Endodermal cell (in vitro differentiated cells): Measurements from ENCODE around the gene PPP1R14C. TPM values are rescaled to one million over a fixed set of nuclear protein-coding genes. Genes with fewer than 3 reads are reported as not detected.

Experiments
- DNase-seq: peaks from one replicate; pipeline ENCODE4 v3.0.0-alpha.2; 2017
- H3K27ac ChIP-seq: 2 replicates; pipeline ENCODE4 v1.5.1; 2013; ENCODE audit warnings: mild to moderate bottlenecking, low read depth, low read length, moderate library complexity
- H3K27me3 ChIP-seq: 2 replicates; pipeline ENCODE4 v1.6.1; 2013; ENCODE audit warnings: mild to moderate bottlenecking, low read length, moderate library complexity; ENCODE audit not compliant: insufficient read depth, control insufficient read depth, poor library complexity, severe bottlenecking
- H3K36me3 ChIP-seq: 2 replicates; pipeline ENCODE4 v1.7.0; 2013; ENCODE audit warnings: mild to moderate bottlenecking, low read length, moderate library complexity; ENCODE audit not compliant: control insufficient read depth, insufficient read depth
- H3K4me1 ChIP-seq: one replicate; pipeline ENCODE4 v1.7.0; 2013; ENCODE audit warnings: low read length; ENCODE audit not compliant: control insufficient read depth, insufficient read depth
- H3K4me3 ChIP-seq: 2 replicates; pipeline ENCODE4 v1.5.1; 2013; ENCODE audit warnings: mild to moderate bottlenecking, low read length, moderate library complexity
- H3K9ac ChIP-seq: 2 replicates; pipeline ENCODE4 v1.6.1; 2013; ENCODE audit warnings: mild to moderate bottlenecking, low read length, moderate library complexity; ENCODE audit not compliant: poor library complexity, severe bottlenecking; ENCODE audit errors: extremely low read depth
- H3K9me3 ChIP-seq: 2 replicates; pipeline ENCODE4 v1.6.1; 2013; ENCODE audit warnings: mild to moderate bottlenecking, low read length, moderate library complexity; ENCODE audit not compliant: control insufficient read depth
- H3K27ac Mint-ChIP-seq: 2 replicates; pipeline ENCODE4 v1.8.0; 2020; ENCODE audit warnings: mixed read lengths
- H3K27me3 Mint-ChIP-seq: 2 replicates; pipeline ENCODE4 v1.8.0; 2021; ENCODE audit warnings: mild to moderate bottlenecking, mixed read lengths; ENCODE audit not compliant: insufficient read depth
- H3K36me3 Mint-ChIP-seq: 2 replicates; pipeline ENCODE4 v1.8.0; 2020; ENCODE audit warnings: low read depth, mixed read lengths
- H3K4me1 Mint-ChIP-seq: 2 replicates; pipeline ENCODE4 v1.8.0; 2020; ENCODE audit warnings: mixed read lengths
- H3K4me3 Mint-ChIP-seq: 2 replicates; pipeline ENCODE4 v1.8.0; 2020; ENCODE audit warnings: mild to moderate bottlenecking, moderate library complexity, mixed read lengths
- H3K9me3 Mint-ChIP-seq: 2 replicates; pipeline ENCODE4 v1.8.0; 2020; ENCODE audit warnings: mild to moderate bottlenecking, mixed read lengths
- WGBS, 2 experiments: methylation state at CpG; one replicate each; pipeline versions ENCODE4 v1.1.5 to v1.1.7; 2013; ENCODE audit warnings: missing lambda C conversion rate in 2 of 2, mixed read lengths in 1 of 2; ENCODE audit not compliant: insufficient coverage in 1 of 2, insufficient read length in 1 of 2; 5-methylcytosine and 5-hydroxymethylcytosine counted together
- total RNA-seq, 2 donors: library from RNA; stranded (reverse); fragmentation: NEBNext Ultra II Directional in 1 of 2; extraction: Animal tissue kit (Norgen Biotek cat#: 25700) in 1 of 2; gene quantifications; 2 replicates in 1 of 2; 3 replicates in 1 of 2; pipeline ENCODE4 v1.2.1, GENCODE V29; 2021
- TF ChIP-seq, protein P1 (sequence below): fragments of 200-600 bp; sonication (generic); conservative IDR thresholded peaks from 2 replicates; pipeline ENCODE4 v1.5.0; 2021; ENCODE audit warnings: antibody characterized with exemption, mild to moderate bottlenecking

The PPP1R14C gene
- total RNA-seq, 2 donors from 2014 or later, result 0.20 to 0.29 TPM

DNA sequence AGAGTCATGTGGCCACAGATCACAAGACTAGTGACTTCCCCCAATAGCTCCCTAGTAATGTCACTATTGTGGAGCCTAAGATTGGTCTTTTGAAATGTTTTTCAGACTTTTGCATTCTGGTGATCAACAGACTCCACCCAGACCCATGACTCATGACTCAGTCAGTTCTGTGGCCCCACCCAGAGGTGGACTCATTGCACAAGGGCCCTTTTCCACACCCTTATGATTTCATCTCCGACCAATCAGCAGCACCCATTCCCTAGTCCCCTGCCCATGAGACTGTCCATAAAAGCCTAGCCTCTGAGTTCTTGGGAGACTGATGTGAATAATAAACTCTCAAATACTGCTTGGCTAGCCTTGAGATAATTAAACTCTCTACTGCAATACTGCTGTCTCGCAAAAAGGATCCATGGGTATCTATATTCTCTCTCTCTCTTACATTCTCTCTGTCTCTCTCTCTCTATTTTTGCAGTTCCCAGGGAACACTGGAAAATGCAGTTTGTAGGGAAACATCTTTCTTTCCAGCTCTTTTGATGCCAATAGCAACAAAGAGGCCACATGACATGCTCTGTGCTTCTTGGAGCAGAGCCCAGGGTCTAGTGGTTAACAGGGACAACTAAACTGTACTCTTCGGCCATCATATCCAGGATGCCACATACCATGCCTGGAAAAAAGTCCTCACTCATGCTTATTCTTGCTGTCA is 154.6 kb downstream of the PPP1R14C start:
- peaks cover 18% of the 10 kb centered on the region for H3K9me3 ChIP-seq
- H3K4me3 Mint-ChIP-seq, result no peak overlapping the region
- no peaks in the 10 kb centered on the region for H3K36me3 Mint-ChIP-seq
- H3K9me3 Mint-ChIP-seq, result peaks cover 22% of the 10 kb centered on the region
- H3K4me1 Mint-ChIP-seq, result peaks cover 5% of the 10 kb centered on the region
- TF ChIP-seq, protein P1, sequence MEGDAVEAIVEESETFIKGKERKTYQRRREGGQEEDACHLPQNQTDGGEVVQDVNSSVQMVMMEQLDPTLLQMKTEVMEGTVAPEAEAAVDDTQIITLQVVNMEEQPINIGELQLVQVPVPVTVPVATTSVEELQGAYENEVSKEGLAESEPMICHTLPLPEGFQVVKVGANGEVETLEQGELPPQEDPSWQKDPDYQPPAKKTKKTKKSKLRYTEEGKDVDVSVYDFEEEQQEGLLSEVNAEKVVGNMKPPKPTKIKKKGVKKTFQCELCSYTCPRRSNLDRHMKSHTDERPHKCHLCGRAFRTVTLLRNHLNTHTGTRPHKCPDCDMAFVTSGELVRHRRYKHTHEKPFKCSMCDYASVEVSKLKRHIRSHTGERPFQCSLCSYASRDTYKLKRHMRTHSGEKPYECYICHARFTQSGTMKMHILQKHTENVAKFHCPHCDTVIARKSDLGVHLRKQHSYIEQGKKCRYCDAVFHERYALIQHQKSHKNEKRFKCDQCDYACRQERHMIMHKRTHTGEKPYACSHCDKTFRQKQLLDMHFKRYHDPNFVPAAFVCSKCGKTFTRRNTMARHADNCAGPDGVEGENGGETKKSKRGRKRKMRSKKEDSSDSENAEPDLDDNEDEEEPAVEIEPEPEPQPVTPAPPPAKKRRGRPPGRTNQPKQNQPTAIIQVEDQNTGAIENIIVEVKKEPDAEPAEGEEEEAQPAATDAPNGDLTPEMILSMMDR, result no peak
- H3K27me3 ChIP-seq, result no peaks in the 10 kb centered on the region
- H3K9ac ChIP-seq, result no peak overlapping the region
- WGBS, 2 experiments, result 89 to 90% methylated on average over 2 to 3 of the region's 3 CpGs
- peaks cover 2% of the 10 kb centered on the region for H3K4me1 ChIP-seq
- no peaks in the 10 kb centered on the region for H3K36me3 ChIP-seq
- H3K4me3 ChIP-seq, result no peak overlapping the region
- H3K27ac Mint-ChIP-seq, result no peak overlapping the region
- no peak for DNase-seq
- no peak overlapping the region for H3K27ac ChIP-seq
- H3K27me3 Mint-ChIP-seq, result no peaks in the 10 kb centered on the region

DNA sequence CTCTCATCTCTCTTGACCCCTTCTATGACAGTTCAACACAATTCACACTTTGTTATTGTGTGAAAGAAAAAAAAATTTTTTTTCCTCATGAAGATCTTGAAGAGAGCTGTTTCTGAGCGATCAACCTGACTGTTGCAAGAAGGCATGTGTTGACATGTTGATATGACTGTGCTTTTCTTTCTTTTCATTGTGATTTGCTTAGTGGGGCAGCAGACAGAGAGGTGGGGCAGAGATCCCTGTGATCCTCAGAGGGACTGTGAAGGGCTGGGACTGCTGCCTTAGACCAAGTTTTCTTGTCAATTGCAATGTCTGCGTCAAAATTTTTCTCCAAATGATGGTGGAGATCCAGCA is 155.2 kb downstream of the PPP1R14C start:
- no peaks in the 10 kb centered on the region for H3K27me3 Mint-ChIP-seq
- Histone ChIP-seq H3K4me1 (peaks cover 5% of the 10 kb centered on the region), H3K4me3 (no peak overlapping the region), H3K36me3 (no peaks in the 10 kb centered on the region), H3K27ac (no peak overlapping the region), H3K9ac (no peak overlapping the region), H3K27me3 (no peaks in the 10 kb centered on the region), H3K9me3 (peaks cover 18% of the 10 kb centered on the region)
- no peak overlapping the region for H3K4me3 Mint-ChIP-seq
- 96 to 100% methylated on average over 2 of the region's 2 CpGs for WGBS, 2 experiments
- TF ChIP-seq, protein P1, result no peak
- H3K9me3 Mint-ChIP-seq, result peaks cover 22% of the 10 kb centered on the region
- DNase-seq, result no peak
- peaks cover 9% of the 10 kb centered on the region for H3K4me1 Mint-ChIP-seq
- no peak overlapping the region for H3K27ac Mint-ChIP-seq
- no peaks in the 10 kb centered on the region for H3K36me3 Mint-ChIP-seq

DNA sequence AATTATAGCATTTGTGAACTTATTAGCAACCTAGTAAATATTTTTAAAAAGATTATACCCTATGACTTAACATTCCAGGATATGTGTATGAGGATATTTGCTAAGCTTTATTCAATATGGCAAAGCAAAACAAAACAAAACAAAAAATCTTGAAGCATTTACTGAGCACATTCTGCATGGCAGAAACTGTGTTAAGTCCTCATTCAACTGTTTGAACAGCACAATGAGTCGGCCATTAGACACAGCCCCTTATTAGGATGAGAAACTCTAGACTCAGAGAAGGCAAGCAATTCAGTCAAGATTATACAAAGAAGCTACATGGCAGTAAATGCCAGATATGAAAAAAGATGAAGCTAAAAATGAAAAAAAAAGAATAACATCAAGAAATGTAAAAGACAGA is 155.8 kb downstream of the PPP1R14C start:
- no peak overlapping the region for H3K27ac ChIP-seq
- no peak overlapping the region for H3K4me3 Mint-ChIP-seq
- no peak overlapping the region for H3K9ac ChIP-seq
- no peak overlapping the region for H3K27ac Mint-ChIP-seq
- peaks cover 9% of the 10 kb centered on the region for H3K4me1 Mint-ChIP-seq
- H3K4me3 ChIP-seq, result no peak overlapping the region
- peaks cover 22% of the 10 kb centered on the region for H3K9me3 Mint-ChIP-seq
- no peaks in the 10 kb centered on the region for H3K36me3 ChIP-seq
- 83 to 97% methylated on average over 1 of the region's 1 CpG for WGBS, 2 experiments
- no peaks in the 10 kb centered on the region for H3K27me3 ChIP-seq
- no peaks in the 10 kb centered on the region for H3K27me3 Mint-ChIP-seq
- no peaks in the 10 kb centered on the region for H3K36me3 Mint-ChIP-seq
- H3K9me3 ChIP-seq, result peaks cover 18% of the 10 kb centered on the region
- H3K4me1 ChIP-seq, result peaks cover 5% of the 10 kb centered on the region
- DNase-seq, result no peak
- TF ChIP-seq, protein P1, result no peak

Other genes starting within 250 kb of the PPP1R14C start
- gene RAET1E, start 244.9 kb upstream of the PPP1R14C start, total RNA-seq, result not detected
- not detected for gene RAET1G, start 219.9 kb upstream of the PPP1R14C start, total RNA-seq
- gene ULBP2, start 201.0 kb upstream of the PPP1R14C start, total RNA-seq, result under 1 TPM in 1 of 2 donors, not detected in 1; 0.20 TPM
- gene ULBP1, start 179.1 kb upstream of the PPP1R14C start, total RNA-seq, result under 1 TPM; 0.31 to 0.55 TPM
- not detected for gene RAET1L, start 117.5 kb upstream of the PPP1R14C start, total RNA-seq
- 1 to 10 TPM; 4.4 to 5.4 TPM for gene ULBP3, start 73.9 kb upstream of the PPP1R14C start, total RNA-seq
- gene IYD, start 226.0 kb downstream of the PPP1R14C start, total RNA-seq, result not detected